Transverse colon (tissue), 4 donors: ENCODE data around the gene ADGRG2. TPM values are rescaled to one million over a fixed set of nuclear protein-coding genes. Genes with fewer than 3 reads are reported as not detected.

Experiments
- DNase-seq: peaks from one replicate; pipeline ENCODE4 v3.0.0-alpha.2; 2019
- H3K27ac ChIP-seq, 4 donors: fragments of 200-600 bp; sonication (generic); 2 replicates each; pipeline ENCODE4 v1.5.1; 2016 to 2018; ENCODE audit warnings: inconsistent platforms in 4 of 4
- H3K27me3 ChIP-seq: fragments of 200-600 bp; sonication (generic); 2 replicates; pipeline ENCODE4 v1.5.1; 2017; ENCODE audit warnings: inconsistent platforms
- H3K36me3 ChIP-seq, 4 donors: fragments of 200-600 bp; sonication (generic); 2 replicates each; pipeline ENCODE4 v1.5.1; 2017 to 2019; ENCODE audit warnings: inconsistent platforms in 4 of 4
- H3K4me1 ChIP-seq, 4 donors: fragments of 200-600 bp; sonication (generic); 2 replicates each; pipeline ENCODE4 v1.5.1; 2017 to 2020; ENCODE audit warnings: inconsistent platforms in 4 of 4
- H3K4me3 ChIP-seq, 4 donors: fragments of 200-600 bp; sonication (generic); 1 replicate in 1 of 4; 2 replicates in 3 of 4; pipeline versions ENCODE4 v1.5.1 to v1.6.1; 2017 to 2019; ENCODE audit warnings: inconsistent platforms in 4 of 4
- H3K9me3 ChIP-seq, 2 donors: fragments of 200-600 bp; sonication (generic); 2 replicates each; pipeline ENCODE4 v1.5.1; 2017 to 2019; ENCODE audit warnings: inconsistent platforms in 2 of 2
- EP300 ChIP-seq: sonication (generic); formaldehyde crosslinking; IDR thresholded peaks from one replicate; pipeline ENCODE4 v1.6.1; 2017; ENCODE audit warnings: antibody characterized with exemption, low read depth
- POLR2A ChIP-seq: fragments of 450-650 bp; IDR thresholded peaks from one replicate; pipeline ENCODE4 v1.6.1; 2016; ENCODE audit warnings: antibody characterized with exemption, mild to moderate bottlenecking, moderate library complexity
- POLR2AphosphoS5 ChIP-seq, 3 donors: sonication (generic); formaldehyde crosslinking; IDR thresholded peaks; one replicate each; pipeline ENCODE4 v1.6.1; 2016; ENCODE audit warnings: antibody characterized with exemption in 3 of 3
- WGBS, 2 donors: methylation state at CpG; one replicate each; pipeline ENCODE4 v1.1.5; 2018; ENCODE audit warnings: low coverage in 1 of 2; 5-methylcytosine and 5-hydroxymethylcytosine counted together
- in situ Hi-C, 4 donors: fragments of 200-750 bp; cut with MboI; loops; one replicate each; pipeline versions ENCODE4 v1.15.0 to v1.15.1; 2017; ENCODE audit warnings: low sequenced_read_pairs in 3 of 4, low pct_ligation_motif_present in 1 of 4, low pct_unique_long_range_greater_than_20kb in 1 of 4
- intact Hi-C: fragments of 100-400 bp; cut with DNase I; formaldehyde crosslinking; loops from one replicate; pipeline ENCODE4 v1.15.1; 2023; ENCODE audit warnings: low total_unique reads
- total RNA-seq, 4 donors: library from RNA; depleted of rRNA; stranded (reverse); fragments of >200 nt; gene quantifications; one replicate each; pipeline ENCODE4 v1.1.0, GENCODE V29; 2016
- TF ChIP-seq, protein P1 (sequence below), 5 experiments: fragments of 200-600 bp in 3 of 5; fragments of 450-650 bp in 2 of 5; sonication (generic) in 3 of 5; IDR thresholded peaks; 1 replicate in 2 of 5; 2 replicates in 3 of 5; pipeline ENCODE4 v1.5.1; 2016 to 2017; ENCODE audit warnings: antibody characterized with exemption in 5 of 5, inconsistent platforms in 3 of 5, mild to moderate bottlenecking in 2 of 5, moderate library complexity in 1 of 5

ADGRG2 gene
- total RNA-seq, 4 donors from 2014 or later, result 0.41 to 0.64 TPM; not detected in 2

GRCh38 chrX:19152762-19153161, 30.5 kb upstream of the ADGRG2 start:
- Histone ChIP-seq H3K4me3 (no peak overlapping the region), H3K9me3 (no peaks in the 10 kb centered on the region), H3K27me3 (no peaks in the 10 kb centered on the region), H3K36me3 (no peaks in the 10 kb centered on the region), H3K27ac (no peak overlapping the region), H3K4me1 (no peaks in the 10 kb centered on the region)
- intact Hi-C loops, result no loop called here
- DNase-seq, result no peak
- WGBS, 2 donors, result 68 to 86% methylated on average over 1 to 2 of the region's 2 CpGs
- no peak for TF ChIP-seq EP300
- TF ChIP-seq, protein P1, sequence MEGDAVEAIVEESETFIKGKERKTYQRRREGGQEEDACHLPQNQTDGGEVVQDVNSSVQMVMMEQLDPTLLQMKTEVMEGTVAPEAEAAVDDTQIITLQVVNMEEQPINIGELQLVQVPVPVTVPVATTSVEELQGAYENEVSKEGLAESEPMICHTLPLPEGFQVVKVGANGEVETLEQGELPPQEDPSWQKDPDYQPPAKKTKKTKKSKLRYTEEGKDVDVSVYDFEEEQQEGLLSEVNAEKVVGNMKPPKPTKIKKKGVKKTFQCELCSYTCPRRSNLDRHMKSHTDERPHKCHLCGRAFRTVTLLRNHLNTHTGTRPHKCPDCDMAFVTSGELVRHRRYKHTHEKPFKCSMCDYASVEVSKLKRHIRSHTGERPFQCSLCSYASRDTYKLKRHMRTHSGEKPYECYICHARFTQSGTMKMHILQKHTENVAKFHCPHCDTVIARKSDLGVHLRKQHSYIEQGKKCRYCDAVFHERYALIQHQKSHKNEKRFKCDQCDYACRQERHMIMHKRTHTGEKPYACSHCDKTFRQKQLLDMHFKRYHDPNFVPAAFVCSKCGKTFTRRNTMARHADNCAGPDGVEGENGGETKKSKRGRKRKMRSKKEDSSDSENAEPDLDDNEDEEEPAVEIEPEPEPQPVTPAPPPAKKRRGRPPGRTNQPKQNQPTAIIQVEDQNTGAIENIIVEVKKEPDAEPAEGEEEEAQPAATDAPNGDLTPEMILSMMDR (IDR thresholded peaks at IDR 0.05), result no peak
- no peak for TF ChIP-seq POLR2A
- TF ChIP-seq POLR2AphosphoS5 (IDR thresholded peaks at IDR 0.05), result no peak
- in situ Hi-C loops, result no loop called here

DNA sequence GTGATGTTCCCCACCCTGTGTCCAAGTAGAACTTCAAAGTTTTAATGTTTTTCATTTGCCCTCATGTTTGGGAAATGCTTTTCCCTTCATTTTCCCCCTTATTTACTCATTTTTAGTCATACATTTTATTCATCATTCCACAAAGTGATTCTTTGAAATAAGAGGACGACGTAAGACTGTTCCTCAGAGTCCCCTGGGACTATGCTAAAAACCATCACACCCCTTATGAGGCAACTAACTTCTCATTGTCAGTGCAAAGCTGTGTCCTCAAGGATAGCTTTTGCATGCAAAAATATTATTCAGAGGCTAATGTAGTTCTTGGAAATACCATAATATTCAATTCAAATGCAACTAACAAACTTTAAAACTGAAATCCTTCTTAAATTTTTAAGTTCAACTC, 14.8 kb upstream of the ADGRG2 start:
- intact Hi-C loops, result no loop called here
- no peak for DNase-seq
- no peaks in the 10 kb centered on the region for H3K27me3 ChIP-seq
- H3K4me3 ChIP-seq, result no peak overlapping the region
- in situ Hi-C loops, result no loop called here
- no peaks in the 10 kb centered on the region for H3K36me3 ChIP-seq
- H3K4me1 ChIP-seq, result no peaks in the 10 kb centered on the region
- TF ChIP-seq EP300, result no peak
- TF ChIP-seq, protein P1 (IDR thresholded peaks at IDR 0.05), result no peak
- TF ChIP-seq POLR2AphosphoS5 (IDR thresholded peaks at IDR 0.05), result no peak
- TF ChIP-seq POLR2A, result no peak
- H3K27ac ChIP-seq, result no peak overlapping the region
- 56% methylated on average over 2 of the region's 2 CpGs; no CpG with 5 or more reads in 1 of the 2 donors for WGBS, 2 donors
- H3K9me3 ChIP-seq, result no peaks in the 10 kb centered on the region

DNA sequence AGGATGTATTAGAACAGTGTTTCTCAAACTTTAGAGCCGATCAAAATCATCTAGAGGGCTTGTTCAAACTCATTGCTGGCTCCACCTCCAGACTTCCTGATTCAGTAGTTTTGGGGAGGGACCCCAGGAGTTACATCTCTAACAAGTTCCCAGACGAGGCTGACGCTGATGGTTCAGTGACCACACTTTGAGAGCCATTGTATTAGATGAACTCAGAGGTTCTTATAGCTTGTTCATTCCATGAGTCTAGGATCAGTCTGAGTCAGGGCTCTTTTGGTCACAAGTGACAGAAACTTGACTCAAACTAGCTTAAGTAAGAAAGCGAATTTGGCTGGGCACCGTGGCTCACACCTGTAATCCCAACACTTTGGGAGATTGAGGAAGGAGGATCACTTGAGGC, 11.5 kb upstream of the ADGRG2 start:
- Histone ChIP-seq H3K27ac (no peak overlapping the region), H3K36me3 (no peaks in the 10 kb centered on the region), H3K4me1 (no peaks in the 10 kb centered on the region), H3K27me3 (no peaks in the 10 kb centered on the region), H3K4me3 (no peak overlapping the region), H3K9me3 (no peaks in the 10 kb centered on the region)
- no peak for DNase-seq
- 66% methylated on average over 5 of the region's 5 CpGs; no CpG with 5 or more reads in 1 of the 2 donors for WGBS, 2 donors
- TF ChIP-seq POLR2A (no peak), EP300 (no peak), POLR2AphosphoS5 (IDR thresholded peaks at IDR 0.05) (no peak)
- TF ChIP-seq, protein P1 (IDR thresholded peaks at IDR 0.05), result no peak
- in situ Hi-C loops, result no loop called here
- intact Hi-C loops, result no loop called here

- 54% methylated on average over 2 of the region's 2 CpGs; no CpG with 5 or more reads in 1 of the 2 donors for WGBS, 2 donors
Observed at GRCh38 chrX:19133231-19133630, 11.0 kb upstream of the ADGRG2 start.

More at GRCh38 chrX:19133231-19133630, 11.0 kb upstream of the ADGRG2 start:
- Histone ChIP-seq H3K27me3 (no peaks in the 10 kb centered on the region), H3K36me3 (no peaks in the 10 kb centered on the region), H3K9me3 (no peaks in the 10 kb centered on the region), H3K27ac (no peak overlapping the region), H3K4me3 (no peak overlapping the region), H3K4me1 (no peaks in the 10 kb centered on the region)
- intact Hi-C loops (no loop called here), in situ Hi-C loops (no loop called here)
- DNase-seq, result no peak
- no peak for TF ChIP-seq POLR2AphosphoS5 (IDR thresholded peaks at IDR 0.05)
- TF ChIP-seq EP300, result no peak
- TF ChIP-seq, protein P1 (IDR thresholded peaks at IDR 0.05), result no peak
- TF ChIP-seq POLR2A, result no peak
